Bronchial epithelial cell (primary cell): Measurements from ENCODE around the gene TOR4A. TPM values are rescaled to one million over a fixed set of nuclear protein-coding genes. Genes with fewer than 3 reads are reported as not detected.

Experiments used
- DNase-seq: peaks from one replicate; pipeline ENCODE4 v3.0.0-alpha.2; 2010; ENCODE audit warnings: low read depth
- FAIRE-seq: peaks from 2 replicates; lab custom pipeline; 2011; peaks lifted over from hg19 to GRCh38; lab: Jason Lieb, UNC
- H3K27me3 ChIP-seq: 2 replicates; pipeline ENCODE4 v1.5.1; 2011; ENCODE audit warnings: low read length; ENCODE audit not compliant: control insufficient read depth, insufficient read depth
- H3K36me3 ChIP-seq: 2 replicates; pipeline ENCODE4 v1.5.1; 2011; ENCODE audit warnings: low read length; ENCODE audit not compliant: control insufficient read depth, insufficient read depth
- H3K4me3 ChIP-seq: 2 replicates; pipeline ENCODE4 v1.5.1; 2011; ENCODE audit warnings: mild to moderate bottlenecking, low read depth, low read length, control low read depth
- total RNA-seq: library from RNA; depleted of rRNA; stranded (reverse); fragments of >200 nt; gene quantifications from 2 replicates; pipeline ENCODE4 v1.2.1, GENCODE V29; 2014
- TF ChIP-seq, protein P1 (sequence below): IDR thresholded peaks from 2 replicates; pipeline ENCODE4 v1.5.1; 2011; ENCODE audit warnings: mild to moderate bottlenecking, moderate library complexity, low read length, control low read depth, inconsistent platforms; ENCODE audit not compliant: insufficient read depth, severe bottlenecking

The TOR4A gene
- total RNA-seq, 1 donor from 2014 or later = 18.7 TPM

DNA sequence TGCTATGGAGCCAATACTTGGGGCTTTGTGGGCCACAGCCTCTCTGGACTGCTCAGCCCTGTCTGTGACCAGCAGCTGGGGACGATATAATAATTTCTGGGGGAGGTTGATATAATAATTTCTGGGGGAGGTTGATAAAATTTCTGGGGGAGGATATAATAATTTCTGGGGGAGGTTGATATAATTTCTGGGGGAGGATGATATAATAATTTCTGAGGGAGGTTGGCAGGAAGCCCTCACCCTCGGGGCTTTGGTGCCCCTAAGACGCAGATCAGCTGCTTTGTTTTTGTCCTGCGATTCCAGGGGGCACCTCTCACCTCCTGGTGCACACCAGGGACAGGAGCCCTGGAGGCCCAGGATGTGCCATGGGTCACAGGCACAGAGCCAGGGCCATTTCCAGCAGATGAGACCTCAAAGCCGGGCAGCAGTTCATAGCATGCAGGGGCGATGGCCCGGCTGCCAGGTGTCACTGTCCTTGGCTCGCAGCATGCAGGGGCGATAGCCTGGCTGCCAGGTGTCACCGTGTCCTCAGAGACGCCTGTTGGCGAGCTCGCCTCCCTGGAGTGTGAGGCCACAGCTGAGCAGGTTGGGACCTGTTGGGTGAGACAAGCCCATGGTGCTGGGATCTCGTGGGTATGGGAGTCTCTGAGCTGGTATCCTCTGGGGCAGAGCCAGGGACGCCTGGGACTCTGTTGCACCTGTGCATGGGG is 3.8 kb upstream of the TOR4A start:
- no peaks in the 10 kb centered on the region for H3K27me3 ChIP-seq
- no peak overlapping the region for H3K4me3 ChIP-seq
- DNase-seq = peak; percentile 73
- H3K36me3 ChIP-seq = peaks cover 13% of the 10 kb centered on the region
- FAIRE-seq = peak; percentile 70
- TF ChIP-seq, protein P1, sequence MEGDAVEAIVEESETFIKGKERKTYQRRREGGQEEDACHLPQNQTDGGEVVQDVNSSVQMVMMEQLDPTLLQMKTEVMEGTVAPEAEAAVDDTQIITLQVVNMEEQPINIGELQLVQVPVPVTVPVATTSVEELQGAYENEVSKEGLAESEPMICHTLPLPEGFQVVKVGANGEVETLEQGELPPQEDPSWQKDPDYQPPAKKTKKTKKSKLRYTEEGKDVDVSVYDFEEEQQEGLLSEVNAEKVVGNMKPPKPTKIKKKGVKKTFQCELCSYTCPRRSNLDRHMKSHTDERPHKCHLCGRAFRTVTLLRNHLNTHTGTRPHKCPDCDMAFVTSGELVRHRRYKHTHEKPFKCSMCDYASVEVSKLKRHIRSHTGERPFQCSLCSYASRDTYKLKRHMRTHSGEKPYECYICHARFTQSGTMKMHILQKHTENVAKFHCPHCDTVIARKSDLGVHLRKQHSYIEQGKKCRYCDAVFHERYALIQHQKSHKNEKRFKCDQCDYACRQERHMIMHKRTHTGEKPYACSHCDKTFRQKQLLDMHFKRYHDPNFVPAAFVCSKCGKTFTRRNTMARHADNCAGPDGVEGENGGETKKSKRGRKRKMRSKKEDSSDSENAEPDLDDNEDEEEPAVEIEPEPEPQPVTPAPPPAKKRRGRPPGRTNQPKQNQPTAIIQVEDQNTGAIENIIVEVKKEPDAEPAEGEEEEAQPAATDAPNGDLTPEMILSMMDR = no peak

DNA sequence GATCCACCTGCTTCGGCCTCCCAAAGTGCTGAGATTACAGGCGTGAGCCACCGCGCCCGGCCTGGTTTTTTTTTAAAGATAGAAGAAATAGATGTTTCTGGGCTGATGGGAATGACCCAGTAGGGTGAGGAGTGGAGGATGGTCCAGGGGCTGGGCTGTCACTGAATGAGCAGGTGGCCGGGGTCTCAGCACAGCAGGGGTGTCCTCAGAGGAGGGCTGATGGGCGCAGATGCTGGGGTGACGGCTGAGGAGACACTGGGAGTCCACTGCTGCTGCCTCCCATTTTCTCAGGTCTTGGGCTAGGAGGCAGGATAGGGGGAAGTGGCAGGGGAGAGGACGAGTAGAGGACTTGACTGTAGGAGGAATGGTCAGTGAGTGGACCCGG is 2.3 kb upstream of the TOR4A start:
- Histone ChIP-seq H3K27me3 (no peaks in the 10 kb centered on the region), H3K4me3 (no peak overlapping the region), H3K36me3 (peaks cover 21% of the 10 kb centered on the region)
- TF ChIP-seq, protein P1 = no peak
- FAIRE-seq (no peak), DNase-seq (no peak)

DNA sequence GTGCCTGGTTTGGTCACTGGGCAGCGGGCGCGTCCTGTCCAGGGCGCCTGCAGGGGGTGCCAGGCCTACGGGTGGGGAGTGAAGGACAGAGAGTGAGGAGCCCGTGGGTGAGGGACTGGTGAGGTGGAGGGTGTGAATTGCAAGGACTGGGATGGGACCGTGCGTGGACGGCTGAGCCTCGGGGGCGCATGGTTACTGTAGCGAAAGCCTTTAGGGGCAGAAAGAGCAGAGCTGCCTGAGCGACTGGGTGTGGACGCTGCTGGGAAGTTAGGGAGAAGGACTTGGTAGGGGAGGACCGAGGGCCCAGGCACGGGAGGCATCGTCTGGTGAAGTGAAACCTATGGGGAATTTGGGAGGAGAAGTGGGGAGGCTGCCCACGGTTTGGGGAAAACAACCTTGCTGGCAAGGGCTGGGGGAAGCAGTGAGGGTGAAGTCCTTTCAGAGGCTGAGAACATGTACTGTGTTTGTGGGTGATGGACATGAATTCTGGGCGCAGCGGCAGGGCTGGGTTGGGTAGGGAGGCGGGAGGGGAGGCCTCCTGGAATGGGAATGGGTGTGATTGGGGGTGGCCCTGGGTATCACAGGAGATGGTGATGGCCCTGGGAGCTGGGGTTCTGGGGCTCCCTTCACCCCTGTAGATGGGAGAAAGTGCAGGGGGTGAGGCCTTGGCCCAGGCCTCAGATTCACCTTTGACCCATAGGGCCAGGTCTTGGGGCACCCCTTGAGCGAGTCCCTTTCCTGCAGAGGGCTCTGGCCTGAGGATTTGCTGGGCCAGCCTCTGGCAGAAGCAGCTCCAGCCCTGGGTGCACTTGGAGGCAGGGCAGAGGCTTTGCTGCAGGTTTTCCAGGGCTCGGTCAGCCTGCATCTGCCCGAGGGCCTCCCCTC is 1.7 kb upstream of the TOR4A start:
- TF ChIP-seq, protein P1 = no peak
- no peak overlapping the region for H3K4me3 ChIP-seq
- H3K27me3 ChIP-seq = no peaks in the 10 kb centered on the region
- FAIRE-seq = no peak
- H3K36me3 ChIP-seq = peaks cover 23% of the 10 kb centered on the region
- DNase-seq = no peak

DNA sequence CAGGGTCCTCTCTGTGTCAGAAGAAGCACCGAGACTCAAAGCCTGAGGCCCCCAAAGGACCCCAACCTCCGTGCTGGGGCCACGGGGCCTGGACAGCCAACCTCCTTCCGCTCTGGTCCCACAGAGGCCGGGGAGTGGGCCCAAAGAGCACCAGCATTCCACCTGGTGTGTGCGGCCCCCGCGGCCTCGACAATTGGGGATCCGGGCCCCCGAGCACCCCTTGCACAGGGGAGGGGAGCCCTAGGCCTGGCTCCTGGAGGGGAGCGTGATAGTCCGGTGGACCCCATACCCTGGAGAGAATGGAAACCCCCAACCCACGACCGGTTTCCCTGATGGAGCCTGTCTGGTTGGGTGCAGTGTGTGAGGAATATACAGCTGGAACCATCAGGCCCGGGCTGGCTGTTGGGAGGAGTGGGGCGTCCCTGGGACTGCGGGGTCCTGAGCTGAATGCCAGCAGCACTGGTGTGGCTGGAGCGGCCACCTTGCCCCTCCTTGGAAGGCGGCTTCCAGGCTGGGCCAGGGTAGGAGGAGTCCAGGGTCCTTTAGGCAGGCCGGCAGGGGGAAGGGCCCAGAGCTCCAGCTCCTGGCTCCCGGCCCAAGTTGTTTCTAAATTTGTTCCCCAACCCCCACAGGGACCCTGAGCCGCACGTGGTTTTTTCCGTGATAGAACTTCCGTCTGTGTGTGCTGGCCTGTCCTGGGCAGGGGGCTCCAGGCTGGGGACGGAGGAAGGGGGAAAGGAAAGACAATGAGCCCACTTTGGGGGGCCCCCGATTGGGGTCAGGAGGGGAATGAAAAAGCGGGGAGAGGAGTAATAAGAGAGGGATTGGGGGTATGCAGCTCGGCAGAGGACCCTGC is 825 bp upstream of the TOR4A start:
- no peak for FAIRE-seq

DNA sequence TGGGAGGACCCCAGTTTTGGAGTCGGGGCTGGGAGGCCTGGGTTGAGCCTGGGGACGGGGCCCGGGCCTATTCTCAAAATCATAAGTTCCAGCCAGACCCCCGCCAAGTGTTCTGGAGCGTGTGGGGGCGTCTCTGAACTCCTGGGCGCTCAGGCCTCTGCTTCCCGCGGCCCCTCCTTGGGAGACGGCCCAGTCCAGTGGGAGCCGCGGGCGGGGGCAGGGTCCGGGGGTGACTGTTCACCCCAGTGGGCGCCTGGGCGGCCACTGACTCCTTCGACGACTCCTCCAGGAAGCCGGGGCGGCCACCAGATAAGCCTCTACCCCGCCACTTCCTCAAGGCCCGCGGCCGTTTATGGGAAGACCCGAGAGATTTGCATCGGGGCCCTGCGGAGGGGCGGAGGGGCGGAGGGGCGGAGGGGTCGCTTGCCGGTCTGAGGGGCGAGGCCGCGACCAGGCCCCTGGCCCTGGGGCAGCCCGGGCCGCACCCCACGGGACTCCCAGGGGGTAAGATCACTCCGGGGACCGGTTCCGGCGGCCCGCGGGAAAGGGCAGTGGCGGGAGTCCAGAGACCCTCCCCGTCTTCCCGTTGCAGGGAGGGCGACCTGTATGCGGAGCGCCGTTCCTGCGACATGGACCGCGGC is 655 bp downstream of the TOR4A start:
- Histone ChIP-seq H3K4me3 (peak overlapping the region; percentile 82), H3K36me3 (peaks cover 21% of the 10 kb centered on the region), H3K27me3 (no peaks in the 10 kb centered on the region)
- TF ChIP-seq, protein P1 = no peak
- DNase-seq (no peak), FAIRE-seq (no peak)

More for the DNA sequence above, 825 bp upstream of the TOR4A start:
- TF ChIP-seq, protein P1 = no peak
- Histone ChIP-seq H3K36me3 (peaks cover 21% of the 10 kb centered on the region), H3K27me3 (no peaks in the 10 kb centered on the region), H3K4me3 (peak overlapping the region; percentile 82)
- DNase-seq = no peak
